NCI-H2196 treated with DMSO at 0.1 percent for 48 hours (cell line): ENCODE data around the gene RAB13.
A peak's percentile ranks its signal among the peaks of the same experiment; 100 is the strongest.

Source experiments
- DNase-seq: peaks from one replicate; lab custom pipeline; 2025; ENCODE audit not compliant: unreplicated experiment; lab: John Stamatoyannopoulos, UW

Gene RAB13

DNA sequence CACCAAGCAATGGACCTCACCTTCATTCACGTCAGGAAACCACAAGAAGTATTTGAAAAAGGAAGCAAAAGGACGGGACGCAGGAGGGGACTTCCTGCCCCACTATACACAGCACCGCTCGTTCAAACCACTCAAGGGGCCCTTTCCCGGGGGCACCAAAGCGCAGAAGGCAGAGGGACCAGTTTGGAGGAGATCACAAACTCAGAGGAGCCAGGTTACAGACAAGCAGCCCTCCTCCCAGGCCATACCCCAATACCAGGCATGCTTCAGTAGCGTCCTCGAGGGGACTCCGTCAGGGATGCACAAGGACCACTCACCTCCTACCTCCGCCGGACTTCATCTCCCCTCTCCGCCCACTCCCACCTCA lies 28.4 kb downstream of the RAB13 start:
- DNase-seq: no peak

DNA sequence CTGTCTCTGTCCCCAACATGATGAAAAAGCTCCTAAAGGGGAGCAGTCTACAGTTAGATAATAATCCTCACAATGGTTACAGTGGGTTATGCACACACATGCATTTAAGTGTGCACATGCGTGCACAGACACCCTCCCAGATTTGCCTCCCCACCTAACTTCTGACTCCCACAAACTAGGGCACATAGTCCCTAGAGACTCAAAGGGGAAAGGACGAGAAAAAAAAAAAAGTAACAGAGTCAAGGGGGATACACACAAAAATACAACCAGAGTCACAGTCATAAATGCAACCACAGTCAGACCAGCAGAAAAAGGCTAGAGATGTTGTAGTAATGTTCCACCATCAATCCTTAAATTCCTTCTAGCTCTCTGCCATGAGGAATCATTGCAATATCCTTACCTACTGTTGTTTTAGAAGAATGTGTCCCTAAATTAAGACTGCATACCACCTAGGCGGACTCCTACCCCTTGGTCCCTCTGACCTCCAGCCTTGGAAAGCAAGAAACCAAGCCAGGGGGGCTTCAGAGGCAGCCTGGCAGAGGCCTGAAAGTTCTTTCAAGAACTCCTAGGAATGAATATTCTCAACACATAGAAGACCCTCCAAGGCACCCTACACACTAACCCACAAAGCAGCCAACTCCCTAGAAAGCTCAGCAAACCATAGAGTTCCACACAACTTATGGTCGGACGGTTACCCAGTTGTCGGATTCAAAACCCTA lies 29.0 kb downstream of the RAB13 start:
- DNase-seq: no peak

DNA sequence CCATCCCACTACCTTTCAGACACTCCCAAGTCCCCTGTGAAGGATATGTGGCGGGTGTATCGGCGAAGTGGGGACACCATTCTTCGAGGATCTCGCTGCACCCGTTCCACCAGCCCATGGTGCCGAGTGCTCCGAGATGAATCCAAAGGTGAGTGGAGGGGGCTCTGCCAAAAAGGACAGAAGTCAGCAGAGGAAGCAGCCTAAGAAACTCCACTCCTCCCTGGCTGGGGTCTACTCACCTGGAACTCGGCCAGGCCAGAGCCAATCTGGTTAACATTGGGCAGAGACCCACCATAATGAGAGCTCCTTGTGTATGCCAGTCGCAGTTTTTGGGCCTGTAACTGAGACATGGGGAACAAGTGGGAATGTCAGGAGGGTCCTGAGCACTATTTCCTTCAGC lies 31.3 kb downstream of the RAB13 start:
- no peak for DNase-seq

DNA sequence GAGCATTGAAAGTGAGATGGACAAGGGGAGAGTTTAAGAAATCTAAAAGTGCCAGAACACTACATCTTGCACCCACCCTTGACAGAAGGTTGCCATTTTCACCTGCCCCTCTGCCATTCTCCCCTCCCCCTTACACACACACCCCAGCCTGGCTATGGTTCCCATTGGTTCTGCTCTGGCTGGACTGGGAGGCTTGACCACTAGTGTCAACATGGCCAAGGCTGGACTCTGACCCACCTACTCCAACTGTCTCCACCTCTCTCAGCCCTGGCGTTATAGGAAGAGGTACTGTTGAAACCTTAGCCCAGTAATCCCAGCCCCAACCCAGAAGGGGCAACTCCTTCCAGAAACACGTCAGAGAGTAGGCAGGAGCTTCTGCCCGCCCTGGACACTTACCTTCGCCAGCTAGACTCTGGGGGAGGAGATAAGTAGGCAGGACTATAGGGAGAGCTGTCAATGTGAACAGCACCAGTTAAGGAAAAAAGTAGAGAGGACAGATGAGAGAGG lies 32.2 kb downstream of the RAB13 start:
- DNase-seq: no peak

DNA sequence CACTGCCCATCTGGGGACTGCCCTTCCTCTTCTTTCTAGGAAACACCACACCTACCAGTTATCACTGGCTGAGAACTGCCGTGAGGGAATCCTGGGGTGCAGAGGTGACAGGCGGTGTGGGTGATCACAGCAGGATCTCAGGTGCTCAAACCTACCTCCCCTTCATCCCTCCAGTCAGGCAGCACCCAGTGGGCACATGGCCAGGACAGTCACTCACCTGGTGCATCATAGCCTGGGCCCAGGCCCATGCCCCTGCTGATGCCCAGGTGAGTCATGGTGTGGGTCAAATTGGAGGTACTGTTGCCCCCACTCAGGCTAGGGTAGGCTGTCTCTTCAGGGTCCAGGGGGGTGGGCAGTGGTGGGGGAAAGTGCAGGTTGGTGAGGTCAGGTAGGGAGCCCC lies 34.3 kb downstream of the RAB13 start:
- no peak for DNase-seq

DNA sequence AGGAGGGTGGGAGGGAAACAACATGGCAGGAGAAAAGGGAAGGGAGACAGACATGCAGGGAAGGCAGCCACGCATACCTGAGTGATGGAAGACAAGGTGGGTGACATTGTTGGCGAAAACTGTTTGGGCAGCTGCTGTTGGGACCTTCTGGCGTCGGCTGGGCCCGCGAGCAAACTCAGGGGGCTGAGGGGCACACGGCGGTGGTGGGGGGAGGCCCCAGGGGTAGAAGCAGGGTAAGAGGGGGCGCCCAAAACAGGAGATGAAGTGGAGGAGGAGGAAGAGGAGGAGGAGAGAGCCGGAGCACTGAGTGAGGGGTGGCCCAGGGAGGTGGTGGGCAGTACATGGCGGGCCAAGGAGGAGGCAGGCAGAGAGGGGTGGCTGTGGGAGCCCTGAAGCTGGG lies 35.0 kb downstream of the RAB13 start:
- DNase-seq: no peak

DNA sequence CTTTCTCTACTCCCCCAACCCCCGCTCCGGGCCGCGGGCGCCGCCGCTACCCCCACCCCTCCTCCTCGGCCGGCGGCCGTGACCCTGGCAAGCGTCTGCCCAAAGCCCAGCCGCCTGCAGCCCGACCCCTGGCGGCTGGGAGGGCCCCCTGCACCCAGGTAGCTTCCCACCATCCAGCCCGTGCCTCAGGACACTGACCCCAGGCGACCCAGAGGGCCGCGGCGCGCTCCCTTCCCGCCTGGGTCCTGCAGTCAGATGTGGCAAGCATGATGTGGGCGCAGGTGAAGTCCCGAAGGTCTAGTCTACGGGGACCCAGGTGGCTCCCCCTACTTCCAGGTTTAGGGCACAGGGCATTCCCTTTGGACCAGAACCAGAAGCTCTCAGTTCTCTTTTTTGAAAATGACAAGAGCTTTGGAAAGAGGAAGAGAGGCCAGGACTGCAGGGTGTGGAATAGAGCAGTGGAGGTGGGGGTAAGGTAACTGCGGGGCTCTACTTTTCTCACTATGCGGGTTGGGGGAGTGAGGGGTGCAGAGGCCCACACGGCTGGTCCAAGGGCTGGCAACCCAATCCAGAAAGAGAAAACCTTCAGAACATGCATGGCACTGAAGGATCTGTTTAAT lies 39.4 kb downstream of the RAB13 start, which contains the start of gene DENND4B:
Gene DENND4B (minus strand): TSS at position 97 of the 620 bp plus-strand sequence. CDS start 2,344 bp downstream, outside the sequence.
- DNase-seq: peak; percentile 62

DNA sequence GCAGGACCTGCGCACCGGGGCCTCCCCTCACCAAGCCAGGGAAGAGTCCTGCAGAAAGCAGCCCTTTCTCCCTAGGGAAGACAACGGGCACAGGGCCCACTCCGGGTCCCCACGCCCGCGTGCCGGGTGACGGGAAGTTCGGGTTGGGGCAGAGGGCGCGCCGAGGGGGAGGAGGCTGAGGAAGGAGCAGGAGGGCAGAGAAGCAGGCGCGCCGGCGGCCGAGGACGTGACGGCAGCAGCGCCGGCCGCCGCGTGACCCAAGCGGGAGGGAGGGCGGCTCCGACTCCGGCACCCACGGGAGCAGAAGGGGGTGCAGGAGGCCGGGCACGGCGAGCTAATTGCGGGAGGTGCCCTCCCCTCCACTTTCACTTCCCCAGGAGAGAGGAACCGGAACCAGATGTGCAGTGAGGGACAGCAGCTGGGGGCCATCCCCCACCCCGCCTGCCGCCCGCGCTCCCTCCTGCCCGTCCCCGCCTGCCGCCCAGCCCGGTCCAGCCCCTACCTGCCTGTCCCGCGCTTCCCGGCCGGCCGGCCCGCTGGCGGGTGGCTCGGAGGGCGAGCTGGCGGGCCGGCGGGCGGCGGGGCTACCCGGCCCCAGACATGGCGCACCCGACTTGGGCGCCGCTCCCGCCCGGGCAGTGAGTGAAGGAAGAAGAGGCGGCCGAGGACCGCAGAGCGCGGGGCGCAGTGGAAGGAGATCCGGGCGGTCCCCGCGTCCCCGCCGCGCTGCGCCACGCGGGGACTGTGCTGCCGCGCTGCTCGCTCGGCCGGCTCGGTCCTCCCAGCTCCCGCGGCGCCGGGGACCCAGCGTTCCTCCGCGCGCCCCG lies 40.1 kb downstream of the RAB13 start:
- DNase-seq: peak; percentile 39

DNA sequence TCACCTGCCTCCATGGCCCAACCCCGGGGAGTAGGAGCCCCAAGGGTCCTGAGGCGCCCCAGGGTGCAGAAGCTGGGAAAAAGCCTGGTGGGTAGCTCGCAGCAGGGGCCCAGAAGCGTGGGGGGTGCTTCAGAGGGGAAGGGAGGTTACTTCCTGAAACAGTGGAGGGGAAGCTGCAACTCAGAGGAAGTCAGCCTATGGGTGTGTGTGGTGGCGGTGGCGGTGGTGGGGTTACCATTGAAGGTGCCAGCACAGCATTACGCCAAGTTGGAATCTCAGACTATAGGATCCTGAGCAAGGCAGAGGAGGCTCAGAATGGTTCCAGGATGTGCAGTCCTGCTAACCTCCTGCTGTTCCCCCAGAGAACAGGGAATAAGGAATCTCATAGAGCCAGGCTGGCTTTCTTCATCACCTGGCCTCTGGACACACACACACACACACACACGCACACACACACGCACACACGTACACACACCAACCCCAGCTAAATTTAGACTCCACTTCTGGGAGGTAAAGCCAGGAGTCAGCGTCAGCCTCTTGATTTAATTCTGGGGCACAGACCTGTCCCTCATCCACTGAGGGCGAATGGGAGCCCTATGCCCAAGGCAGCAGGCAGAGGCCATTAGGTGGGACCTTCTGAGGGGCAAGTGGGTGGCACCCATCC lies 40.9 kb downstream of the RAB13 start:
- DNase-seq: no peak

DNA sequence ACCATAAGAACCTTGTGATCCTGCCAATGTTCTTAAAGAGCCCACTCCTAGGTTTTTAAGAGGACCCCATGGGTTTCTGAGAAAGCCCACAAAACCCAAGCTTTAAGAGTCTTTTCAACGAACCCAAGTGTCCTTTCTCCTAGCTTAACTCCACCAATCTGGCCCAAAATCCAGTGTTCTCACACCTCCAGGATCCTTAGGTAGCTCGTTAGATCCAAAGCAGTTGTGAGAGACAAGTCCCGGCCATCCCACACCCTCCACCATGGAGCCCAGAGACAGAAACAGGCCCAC lies 41.4 kb downstream of the RAB13 start:
- no peak for DNase-seq

DNA sequence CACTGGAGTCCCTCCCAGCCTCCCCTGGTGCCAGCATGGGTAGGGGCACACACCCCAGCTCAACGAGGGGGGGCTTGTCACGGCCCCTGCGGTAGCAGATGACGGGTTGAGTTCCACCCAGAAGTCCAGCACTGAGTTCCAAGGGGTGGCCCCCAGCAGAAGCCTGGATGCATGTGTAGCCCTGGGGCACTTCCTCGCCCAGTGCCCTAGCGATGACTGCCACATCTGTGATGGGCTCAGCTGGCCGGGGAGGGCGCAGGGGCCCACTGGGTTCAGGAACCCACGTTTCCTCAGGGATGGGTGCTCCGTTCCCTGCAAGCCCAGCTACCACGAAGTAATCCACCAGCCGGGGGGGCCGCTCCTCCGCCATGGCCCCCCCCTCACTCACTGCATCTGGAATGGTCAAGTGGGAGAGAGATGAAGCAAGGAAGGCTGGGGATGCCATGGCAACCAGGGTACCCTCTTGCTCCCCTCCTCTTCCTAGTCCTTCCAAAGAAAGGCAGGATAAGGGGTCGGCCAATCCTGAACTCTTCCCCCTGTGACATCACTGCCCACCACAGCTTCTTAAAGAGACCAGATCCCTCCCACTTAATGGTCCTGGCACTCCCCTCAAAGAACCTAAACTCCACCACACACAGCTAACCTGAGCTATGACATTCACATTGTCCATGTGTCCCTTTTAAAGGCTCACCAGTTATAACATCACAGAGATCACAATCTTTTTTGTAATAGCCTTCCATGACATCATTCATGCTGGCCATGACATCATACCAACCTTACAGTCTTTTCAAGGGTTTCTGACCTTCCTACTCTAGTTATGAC lies 41.9 kb downstream of the RAB13 start:
- no peak for DNase-seq

DNA sequence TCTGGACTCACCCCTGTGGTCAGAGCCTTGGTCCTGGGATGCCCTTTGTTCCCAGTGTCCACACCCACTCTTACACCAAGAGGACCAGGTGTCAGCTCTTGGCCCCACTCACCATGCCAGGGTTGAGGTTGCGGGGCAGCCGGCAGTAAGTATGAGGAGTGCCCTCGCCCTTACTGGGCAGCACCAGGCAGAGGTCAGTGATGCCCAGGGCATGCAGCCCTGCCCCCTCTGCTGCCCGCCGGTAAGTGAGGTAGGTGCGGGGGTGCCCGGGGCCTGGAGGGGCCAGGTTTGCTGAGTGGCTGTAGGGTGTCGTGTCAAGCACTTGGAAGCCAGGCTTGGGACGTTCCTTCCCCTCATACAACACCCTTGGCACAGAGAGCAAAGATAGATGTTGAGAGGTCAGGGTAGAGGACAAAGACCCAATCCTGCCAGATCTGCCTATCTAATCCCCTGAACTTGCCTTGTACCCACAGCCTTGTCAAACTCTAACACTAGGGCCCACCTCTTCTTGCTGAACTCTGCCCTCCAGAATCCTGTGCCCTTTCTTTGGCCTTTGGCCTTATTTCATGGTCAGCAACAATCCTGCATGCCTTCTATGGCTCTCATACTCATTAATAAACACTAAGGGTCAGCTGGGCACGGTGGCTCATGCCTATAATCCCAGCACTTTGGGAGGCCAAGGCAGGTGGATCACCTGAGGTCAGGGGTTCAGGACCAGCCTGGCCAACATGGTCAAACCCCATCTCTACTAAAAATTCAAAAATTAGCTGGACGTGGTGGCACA lies 43.2 kb downstream of the RAB13 start:
- DNase-seq: no peak

DNA sequence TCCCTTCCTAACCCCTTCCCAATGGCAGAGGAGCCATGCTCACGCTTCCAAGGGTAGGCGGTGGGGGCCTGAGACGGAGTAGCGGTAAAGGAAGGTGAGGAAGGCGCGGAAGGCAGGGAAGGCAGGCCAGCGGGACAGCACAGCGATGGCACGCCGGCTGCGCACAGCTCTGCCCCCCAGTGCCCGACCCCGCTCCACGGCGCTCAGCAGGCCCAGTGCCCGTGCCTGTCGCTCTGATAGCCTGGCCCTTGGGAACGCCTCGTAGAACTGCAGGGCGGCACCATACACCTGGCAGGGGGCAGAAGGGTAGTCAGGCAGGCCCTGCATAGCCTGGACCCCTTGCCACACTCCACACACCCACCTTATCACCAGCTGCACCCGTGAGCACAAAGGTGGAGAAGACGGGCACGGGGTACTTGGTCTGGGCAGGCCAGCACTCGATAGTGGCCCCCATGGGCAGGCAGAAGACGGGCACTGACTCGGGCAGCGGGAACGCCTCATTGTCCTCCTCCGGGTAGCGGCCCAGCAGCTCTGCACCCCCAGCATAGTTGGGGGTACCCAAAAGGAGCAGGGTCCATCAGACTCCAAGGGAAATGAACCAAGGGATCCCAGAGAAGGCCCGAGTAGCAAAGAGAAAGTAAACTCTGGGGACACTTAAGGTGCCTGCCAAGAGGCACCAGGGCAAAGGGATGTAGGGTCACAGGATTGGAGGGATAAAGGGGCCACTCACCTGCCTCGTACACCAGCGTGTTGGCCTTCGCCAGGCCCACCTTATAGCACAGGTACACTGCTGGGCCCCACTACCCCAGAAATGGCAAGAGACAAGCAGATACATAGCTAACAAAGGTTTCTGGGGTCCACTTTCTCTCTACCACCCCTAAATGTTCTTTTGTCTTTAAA lies 44.1 kb downstream of the RAB13 start:
- no peak for DNase-seq

DNA sequence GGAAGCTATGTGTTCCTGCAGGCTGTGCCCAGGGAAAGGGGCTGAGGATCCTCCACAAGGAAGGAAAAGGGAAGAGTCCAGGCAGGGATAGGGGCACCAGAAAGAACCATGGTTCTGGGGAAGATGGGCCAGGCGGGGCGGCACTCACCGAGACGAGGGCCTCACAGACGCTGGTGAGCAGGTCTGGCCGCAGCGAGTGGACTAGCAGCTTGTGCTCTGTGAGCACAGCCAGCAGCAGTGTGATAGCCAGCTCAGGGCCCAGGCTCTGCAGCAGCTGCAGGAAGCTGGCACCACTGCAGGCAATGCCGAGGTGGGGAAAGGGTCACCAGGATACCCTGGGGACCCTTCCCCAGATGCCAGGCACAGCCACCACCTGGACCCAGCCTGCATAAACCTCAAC lies 45.4 kb downstream of the RAB13 start:
- no peak for DNase-seq

DNA sequence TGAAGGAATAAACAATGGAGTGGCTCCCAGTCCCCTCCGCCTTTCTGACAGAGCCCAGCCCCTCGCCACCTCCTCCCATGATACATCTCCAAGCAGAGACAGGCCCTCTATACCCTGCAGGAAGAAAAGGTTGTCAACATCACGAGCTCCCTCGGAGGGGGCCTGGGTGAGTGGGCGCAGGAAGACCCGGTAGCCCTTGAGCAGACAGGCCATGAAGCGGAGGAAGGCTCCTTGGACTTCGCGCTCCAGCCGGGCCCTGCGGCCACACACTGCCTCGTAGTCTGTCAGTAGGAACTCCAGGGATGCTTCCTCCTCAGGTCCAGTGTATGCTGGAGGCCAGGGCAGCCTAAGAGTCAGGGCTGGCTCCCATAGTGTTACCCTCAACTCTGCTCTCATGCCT lies 46.7 kb downstream of the RAB13 start:
- no peak for DNase-seq

DNA sequence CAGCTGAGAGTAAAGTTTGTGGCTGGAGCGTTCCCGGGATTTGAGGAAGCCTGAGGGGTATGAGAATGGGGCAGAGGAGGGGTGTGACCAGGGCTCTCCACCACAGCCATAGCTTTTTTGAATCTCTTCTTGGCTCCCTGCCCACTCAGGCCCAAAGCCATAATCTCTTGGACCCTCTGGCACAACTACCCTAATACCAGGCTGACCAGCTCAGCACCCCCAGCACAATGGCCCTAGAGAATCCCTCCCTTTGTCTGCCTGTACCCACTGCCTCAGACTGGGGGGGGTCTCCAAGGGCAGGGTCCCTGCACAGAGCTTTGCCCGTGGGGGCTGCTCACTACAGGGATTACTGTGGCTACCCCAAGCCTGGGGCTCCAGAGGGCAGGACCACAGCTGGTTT lies 47.1 kb downstream of the RAB13 start:
- no peak for DNase-seq

DNA sequence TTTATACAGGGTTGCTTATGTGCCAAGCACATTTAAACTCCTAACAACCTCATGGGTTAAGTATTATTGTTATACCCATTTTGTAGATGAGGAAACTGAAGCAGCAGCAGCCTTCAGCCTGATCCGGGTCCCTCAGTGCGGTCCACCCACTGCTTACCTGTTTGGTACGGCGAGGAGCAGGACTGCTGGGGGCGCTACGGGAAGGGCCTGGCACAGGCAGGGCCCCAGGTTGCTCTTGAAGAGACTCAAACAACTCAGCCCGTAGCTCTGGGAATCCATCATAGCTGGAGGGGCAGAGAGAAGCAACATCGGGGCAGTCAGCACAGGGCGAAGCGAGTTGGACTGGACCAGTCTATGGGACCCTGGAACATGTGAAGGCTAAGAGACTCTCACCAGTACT lies 48.8 kb downstream of the RAB13 start:
- DNase-seq: no peak

DNA sequence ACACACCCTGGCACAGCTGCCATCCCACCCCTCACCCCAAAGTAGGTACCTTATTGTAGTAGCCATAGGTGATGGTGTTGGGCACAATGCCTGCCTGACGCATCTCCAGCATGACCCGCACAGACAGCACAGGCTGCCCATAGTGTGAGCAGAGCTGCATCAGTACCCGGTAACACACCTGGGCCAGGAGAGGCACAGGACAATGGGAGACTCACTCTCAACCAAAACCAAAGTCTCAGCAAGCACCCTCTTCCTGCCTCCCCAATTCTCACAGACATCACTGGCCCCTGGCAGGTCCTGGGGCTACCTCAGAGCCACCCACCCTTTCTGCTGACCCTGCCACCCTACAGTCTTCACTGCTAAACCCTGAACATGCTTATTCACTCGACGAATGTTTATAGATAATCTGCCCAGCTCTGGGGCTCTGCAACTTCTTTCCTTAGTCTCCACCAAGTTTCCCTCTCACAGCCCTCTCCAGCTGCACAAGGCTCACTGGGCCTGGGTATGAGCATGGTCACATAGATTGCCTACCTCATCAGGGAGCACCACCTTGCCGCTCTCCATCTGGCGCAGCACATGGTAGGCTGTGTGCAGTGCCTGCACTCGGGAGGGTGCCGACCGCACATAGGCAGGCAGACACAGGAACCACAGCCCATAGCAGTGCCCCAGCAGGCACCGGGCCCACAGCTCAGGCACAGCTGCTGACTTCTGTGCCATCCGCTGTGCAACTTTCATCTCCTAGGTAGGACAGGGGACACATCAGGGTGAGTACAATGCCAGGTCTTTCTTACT lies 49.9 kb downstream of the RAB13 start:
- DNase-seq: no peak
